OCI-LY1 (cell line): ENCODE results near the gene WWP2.

Source experiments
- CTCF ChIP-seq: fragments of 200-600 bp; sonication (generic), shearing (Covaris generic); IDR thresholded peaks from 2 replicates; pipeline ENCODE4 v1.5.1; 2017; ENCODE audit warnings: mild to moderate bottlenecking, antibody characterized with exemption, low read length, moderate library complexity, mixed read lengths
- EZH2 ChIP-seq: fragments of 200-600 bp; sonication (generic), shearing (Covaris generic); IDR thresholded peaks from 2 replicates; pipeline ENCODE4 v1.8.0; 2017; ENCODE audit warnings: borderline replicate concordance, mixed run types, mild to moderate bottlenecking, antibody characterized with exemption, low read length, moderate library complexity, mixed read lengths

- TF ChIP-seq CTCF (no peak), EZH2 (no peak)
Observed at GRCh38 chr16:69932691-69933392, 170.7 kb downstream of the WWP2 start.
